Renal pelvis (tissue), 12 donors: ENCODE measurements around the gene XCL1. TPM values are rescaled to one million over a fixed set of nuclear protein-coding genes. Genes with fewer than 3 reads are reported as not detected.
"Not testable (repeated sequence)": the region's sequence is repeated elsewhere in the genome, so short reads cannot be mapped to it uniquely, and the experiment has no call there.

Experiments used
- DNase-seq: peaks from one replicate; pipeline ENCODE4 v3.0.0-alpha.2; 2013
- long read RNA-seq, 16 experiments: transcript quantifications; one replicate each; lab custom pipeline, GENCODE V29; 2026
- polyA plus RNA-seq, 3 donors: library from polyadenylated mRNA; unstranded; fragments of 120-200 nt; gene quantifications; one replicate each; pipeline ENCODE4 v1.2.1, GENCODE V29; 2013; ENCODE audit not compliant: insufficient read length in 3 of 3

XCL1 gene, protein sequence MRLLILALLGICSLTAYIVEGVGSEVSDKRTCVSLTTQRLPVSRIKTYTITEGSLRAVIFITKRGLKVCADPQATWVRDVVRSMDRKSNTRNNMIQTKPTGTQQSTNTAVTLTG
- not detected for polyA plus RNA-seq
- long read RNA-seq, donor 1: 0 reads
- long read RNA-seq, donor 2: 0 reads
- long read RNA-seq, donor 3, partial matches to known transcripts: 0 of 1 reads
- long read RNA-seq, donor 3, other reads (novel, unspliced or antisense): 0 of 1 reads
- long read RNA-seq, donor 4, partial matches to known transcripts: 0 of 1 reads
- long read RNA-seq, donor 4, other reads (novel, unspliced or antisense): 0 of 1 reads
- long read RNA-seq, donor 5: 0 reads
- long read RNA-seq, donor 6, partial matches to known transcripts: 0 of 1 reads
- long read RNA-seq, donor 6, other reads (novel, unspliced or antisense): 0 of 1 reads
- long read RNA-seq, donor 7: 0 reads
- long read RNA-seq, donor 8: 0 reads
- long read RNA-seq, donor 9: 0 reads
- long read RNA-seq, donor 10: 0 reads
- long read RNA-seq, donor 11: 0 reads
- long read RNA-seq, donor 12: 0 reads
- long read RNA-seq, donor 13: 0 reads
- long read RNA-seq, donor 14: 0 reads
- long read RNA-seq, donor 15: 0 reads
- long read RNA-seq, donor 16: 0 reads

DNA sequence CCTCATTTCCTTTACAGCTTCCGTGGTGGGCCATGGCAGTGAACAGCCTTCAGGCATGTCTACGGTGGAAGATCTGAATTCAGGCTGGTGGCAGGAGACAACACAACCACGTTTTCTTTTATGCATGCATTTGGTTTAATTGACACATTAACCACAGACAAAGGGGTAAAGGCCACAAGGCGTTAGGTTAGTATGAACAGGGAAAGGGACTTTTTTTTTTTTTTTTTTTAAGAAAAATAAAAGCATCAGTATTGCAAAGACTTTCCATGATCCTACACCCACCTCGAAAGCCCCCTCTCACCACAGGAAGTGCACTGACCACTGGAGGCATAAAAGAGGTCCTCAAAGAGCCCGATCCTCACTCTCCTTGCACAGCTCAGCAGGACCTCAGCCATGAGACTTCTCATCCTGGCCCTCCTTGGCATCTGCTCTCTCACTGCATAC is at the start of gene XCL1:
Gene XCL1, plus strand, starts transcription at position 361 of the 444 bp plus-strand sequence. Its CDS starts 33 bp downstream, at position 394.
- not testable (repeated sequence) for DNase-seq

DNA sequence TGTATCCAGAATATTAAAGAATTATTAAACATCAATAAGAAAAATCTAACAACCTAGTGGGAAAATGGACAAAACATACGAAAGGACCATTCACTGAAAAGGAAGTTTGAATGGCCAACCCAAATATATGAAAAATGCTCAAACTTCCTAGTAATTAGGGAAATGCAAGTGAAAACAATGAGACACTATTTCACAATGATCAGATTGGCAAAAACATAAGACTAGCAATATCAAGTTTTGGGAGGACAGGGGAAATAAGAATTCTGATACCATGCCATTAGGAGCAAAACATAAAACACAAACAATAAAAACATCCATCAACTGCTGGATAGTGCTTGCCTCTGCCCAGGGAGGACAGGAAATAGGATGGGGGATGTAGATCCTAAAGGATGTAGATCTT is 46.9 kb upstream of the XCL1 start:
- DNase-seq: no peak

- DNase-seq: no peak
Observed at GRCh38 chr1:168531615-168532345, 44.6 kb upstream of the XCL1 start.

- DNase-seq: no peak
Observed at GRCh38 chr1:168535536-168535935, 40.9 kb upstream of the XCL1 start.

DNA sequence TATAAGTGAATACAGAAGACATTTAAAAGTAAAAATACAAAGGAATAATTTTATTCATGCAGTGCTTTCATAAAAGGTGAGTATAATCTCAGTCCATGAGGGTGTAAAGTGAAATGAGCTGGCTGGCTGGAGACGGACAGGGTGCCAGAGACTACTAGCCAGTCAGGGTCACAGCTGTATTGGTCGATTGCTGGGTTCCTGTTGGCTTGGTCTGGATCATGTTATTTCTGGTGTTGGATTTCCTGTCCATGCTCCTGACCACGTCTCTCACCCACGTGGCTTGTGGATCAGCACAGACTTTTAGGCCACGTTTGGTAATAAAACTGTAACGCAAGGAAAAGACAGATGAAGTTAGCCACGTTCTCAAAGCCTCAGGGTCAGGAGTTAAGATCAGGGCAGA is 35.6 kb upstream of the XCL1 start:
- not testable (repeated sequence) for DNase-seq

DNA sequence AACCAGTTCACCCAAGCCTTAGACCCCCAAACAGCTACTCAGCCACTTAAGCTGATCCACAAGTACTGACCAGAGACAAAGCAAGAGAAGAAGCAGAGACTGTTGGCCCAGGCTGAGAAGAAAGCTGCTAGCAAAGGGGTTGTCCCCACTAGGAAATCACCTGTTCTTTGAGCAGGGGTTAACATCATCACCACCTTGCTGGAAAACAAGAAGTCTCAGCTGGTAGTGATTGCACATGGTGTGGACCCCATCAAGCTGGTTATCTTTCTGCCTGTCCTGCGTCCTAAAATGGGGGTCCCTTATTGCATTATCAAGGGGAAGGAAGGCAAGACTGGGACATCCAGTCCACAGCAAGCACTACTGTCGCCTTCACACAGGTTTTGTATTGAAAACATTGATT is 33.4 kb upstream of the XCL1 start:
- not testable (repeated sequence) for DNase-seq

- not testable (repeated sequence) for DNase-seq
Observed at GRCh38 chr1:168543840-168544498, 32.4 kb upstream of the XCL1 start, which contains the start of gene XCL2. Gene XCL2 (minus strand): TSS chr1:168543997. CDS start chr1:168543964, 33 bp downstream.

- not testable (repeated sequence) for DNase-seq
Observed at GRCh38 chr1:168545678-168546552, 30.5 kb upstream of the XCL1 start.

DNA sequence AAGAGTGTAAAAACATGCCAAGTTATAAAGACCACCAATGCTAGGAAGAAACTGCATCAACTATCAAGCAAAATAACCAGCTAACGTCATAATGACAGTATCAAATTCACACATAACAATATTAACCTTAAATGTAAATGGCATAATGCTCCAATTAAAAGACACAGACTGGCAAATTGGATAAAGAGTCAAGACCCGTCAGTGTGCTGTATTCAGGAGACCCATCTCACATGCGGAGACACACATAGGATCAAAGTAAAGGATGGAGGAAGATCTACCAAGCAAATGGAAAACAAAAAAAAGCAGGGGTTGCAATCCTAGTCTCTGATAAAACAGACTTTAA is 29.9 kb upstream of the XCL1 start:
- DNase-seq: not testable (repeated sequence)

DNA sequence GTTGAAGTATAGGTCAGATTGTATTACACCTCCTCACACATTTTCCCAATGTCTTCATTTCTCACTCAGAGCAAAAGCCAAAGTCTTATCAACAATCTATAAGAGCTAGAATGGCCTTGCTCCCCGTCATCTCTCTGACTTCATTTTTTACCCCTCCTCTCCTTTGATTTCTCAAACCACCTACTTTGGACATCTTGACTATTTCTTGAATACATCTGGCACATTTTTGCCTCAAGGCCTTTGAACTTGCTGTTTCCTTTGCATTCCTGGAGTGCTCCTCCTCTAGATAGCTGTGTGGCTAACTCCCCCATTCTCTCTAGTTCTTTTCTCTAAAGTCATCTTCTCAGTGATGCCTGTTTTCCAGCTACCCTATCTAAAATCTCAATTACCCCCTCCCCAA is 25.4 kb upstream of the XCL1 start:
- no peak for DNase-seq

GRCh38 chr1:168551688-168552087 is 24.7 kb upstream of the XCL1 start:
- DNase-seq: no peak

- no peak for DNase-seq
Observed at GRCh38 chr1:168552961-168553360, 23.4 kb upstream of the XCL1 start.

GRCh38 chr1:168553680-168554553 is 22.5 kb upstream of the XCL1 start:
- DNase-seq: no peak

DNA sequence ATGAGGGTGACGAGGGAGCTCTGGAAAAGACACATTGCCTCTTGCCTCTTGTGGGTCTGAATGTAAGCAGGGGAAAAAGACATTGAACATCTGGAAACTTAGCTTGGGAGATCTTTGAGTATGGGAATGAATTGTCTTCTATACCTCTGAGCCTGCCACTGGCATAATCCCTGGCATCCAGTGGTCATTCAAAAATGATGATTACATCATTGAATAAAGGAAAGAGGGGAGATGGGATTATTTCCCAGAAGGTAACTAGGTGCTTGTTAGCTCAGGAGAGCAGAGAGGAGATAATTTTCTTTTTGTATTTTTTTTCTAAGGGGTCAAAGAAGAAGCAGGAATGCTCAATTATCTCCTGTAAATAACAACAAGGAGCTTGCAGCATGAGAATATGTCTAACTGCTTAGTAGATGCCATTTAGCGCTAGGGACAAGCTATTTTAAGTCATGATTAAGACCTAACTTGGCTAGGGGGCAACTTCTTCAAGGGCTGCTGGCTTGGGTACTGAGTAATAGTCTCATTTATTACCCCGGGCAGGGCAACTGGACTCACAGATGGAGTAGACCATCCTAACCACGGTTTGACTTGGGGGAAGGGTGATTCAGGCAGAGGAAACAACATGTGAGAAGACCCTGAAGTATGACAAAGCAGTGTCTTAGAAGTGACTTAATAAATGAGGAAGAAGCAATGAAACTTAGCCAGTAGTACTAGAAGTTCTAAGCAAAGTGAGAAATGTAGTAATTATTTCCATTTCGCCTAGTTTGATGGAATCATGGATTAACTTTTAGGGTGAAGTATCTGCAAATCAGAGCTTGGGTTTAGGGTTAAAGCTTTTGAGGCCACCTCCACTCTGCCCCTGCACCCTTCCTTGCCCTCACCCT is 21.6 kb upstream of the XCL1 start:
- DNase-seq: no peak

DNA sequence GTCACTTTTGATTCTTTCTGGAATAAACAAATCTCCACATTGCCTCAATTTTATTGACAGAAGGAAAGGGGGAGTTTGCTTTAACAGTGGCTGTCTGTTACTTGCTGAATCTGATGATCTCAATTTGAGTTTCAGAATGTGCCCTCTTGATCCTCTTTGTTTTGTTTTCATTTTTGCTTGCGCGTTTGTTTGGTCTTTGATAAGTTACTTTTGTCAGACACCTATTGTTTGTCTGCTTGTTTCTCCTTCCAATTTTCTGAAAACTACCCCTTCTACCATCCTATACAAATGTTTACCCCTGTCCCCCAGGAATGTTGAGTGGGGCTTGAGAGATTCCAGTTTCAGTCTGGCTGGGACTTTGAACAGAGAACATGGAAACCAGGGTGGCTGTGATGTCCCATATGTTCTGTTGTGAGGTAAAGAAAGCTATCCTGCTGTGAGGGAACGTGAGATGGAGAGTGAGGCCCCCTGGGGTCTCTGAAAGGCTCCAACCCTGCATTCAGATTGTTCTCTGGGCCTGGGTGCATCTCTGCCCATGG is 20.8 kb upstream of the XCL1 start:
- DNase-seq: no peak

GRCh38 chr1:168556647-168557046 is 19.8 kb upstream of the XCL1 start:
- no peak for DNase-seq

DNA sequence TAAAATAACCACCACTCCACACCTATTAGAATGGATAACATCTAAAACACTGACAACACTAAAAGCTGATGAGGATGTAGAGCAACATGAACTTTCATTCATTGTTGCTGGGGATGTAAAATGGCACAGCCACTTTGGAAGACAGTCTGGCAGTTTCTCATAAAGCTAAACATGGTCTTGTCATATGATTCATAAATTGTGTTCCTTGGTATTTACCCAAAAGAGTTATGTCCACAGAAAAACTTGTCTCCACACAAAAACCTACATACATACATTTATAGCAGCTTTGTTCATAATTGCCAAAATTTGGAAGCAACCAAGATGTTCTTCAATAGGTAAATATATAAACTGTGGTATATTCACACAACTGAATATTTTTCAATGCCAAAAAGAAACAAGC is 16.0 kb upstream of the XCL1 start:
- DNase-seq: no peak

DNA sequence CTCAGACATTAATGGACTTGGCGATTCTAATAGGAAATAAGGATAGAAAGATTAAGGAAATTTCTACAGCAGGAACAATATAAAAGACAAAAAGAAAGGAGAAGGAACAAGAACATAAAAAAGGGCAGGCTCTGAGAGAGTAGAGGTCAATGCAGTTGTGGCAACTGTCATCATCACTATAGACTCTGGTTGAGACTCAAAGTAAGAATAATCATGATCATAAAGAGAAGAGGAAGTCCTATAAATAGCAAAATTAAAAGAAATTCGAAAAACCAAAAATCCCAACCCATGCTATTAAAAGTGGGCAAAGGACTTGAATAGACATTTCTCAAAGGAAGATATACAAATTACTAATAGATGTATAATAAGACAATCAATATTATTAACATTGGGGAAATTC is 14.4 kb upstream of the XCL1 start:
- no peak for DNase-seq

DNA sequence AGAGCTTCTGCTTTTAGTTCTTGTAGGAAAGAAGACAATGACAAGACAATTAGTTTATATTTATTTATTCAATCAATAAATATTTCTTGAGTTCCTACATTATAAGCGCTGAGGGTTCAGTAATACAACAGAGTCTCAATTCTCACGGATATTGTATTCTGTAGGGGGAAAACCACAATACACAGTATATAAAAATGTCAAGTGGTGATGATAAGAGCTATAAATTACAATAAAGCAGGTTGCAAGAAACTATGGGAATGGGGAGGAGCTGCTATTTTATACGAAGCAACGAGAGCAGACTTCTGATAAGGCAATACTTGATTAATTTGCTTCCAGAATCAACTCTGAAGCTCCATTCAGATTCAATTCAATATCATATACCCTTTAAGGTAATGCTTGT is 10.6 kb upstream of the XCL1 start:
- no peak for DNase-seq
